ENCODE data around the gene DDX52. TPM values are rescaled to one million over a fixed set of nuclear protein-coding genes. Genes with fewer than 3 reads are reported as not detected.

DDX52 gene
- total RNA-seq, 1 donor from 2014 or later = 20.3 TPM

GRCh38 chr17:37678036-37678435, 34.8 kb upstream of the DDX52 start:
- intact Hi-C loops (cut with DNase I) = no loop called here
- Histone ChIP-seq H3K27me3 (ENCODE audit: low read depth) (no peaks in the 10 kb centered on the region), H3K4me1 (no peaks in the 10 kb centered on the region), H3K4me3 (no peak overlapping the region), H3K9me3 (peaks cover 3% of the 10 kb centered on the region), H3K36me3 (no peaks in the 10 kb centered on the region), H3K27ac (no peak overlapping the region)
- ATAC-seq (no peak), DNase-seq (no peak)
- TF ChIP-seq CTCF (IDR thresholded peaks at IDR 0.05) = no peak

- H3K4me3 ChIP-seq = no peak overlapping the region
- no peak for TF ChIP-seq CTCF (IDR thresholded peaks at IDR 0.05)
Observed at GRCh38 chr17:37677021-37677420, 33.8 kb upstream of the DDX52 start.

GRCh38 chr17:37676115-37676925, 33.1 kb upstream of the DDX52 start:
- DNase-seq (no peak), ATAC-seq (no peak)
- Histone ChIP-seq H3K27ac (no peak overlapping the region), H3K36me3 (no peaks in the 10 kb centered on the region), H3K27me3 (ENCODE audit: low read depth) (no peaks in the 10 kb centered on the region), H3K9me3 (peaks cover 3% of the 10 kb centered on the region), H3K4me1 (no peaks in the 10 kb centered on the region), H3K4me3 (no peak overlapping the region)
- no peak for TF ChIP-seq CTCF (IDR thresholded peaks at IDR 0.05)
- intact Hi-C loops (cut with DNase I) = no loop called here

More at GRCh38 chr17:37677021-37677420, 33.8 kb upstream of the DDX52 start:
- intact Hi-C loops (cut with DNase I) = no loop called here
- ATAC-seq (no peak), DNase-seq (no peak)
- H3K36me3 ChIP-seq = no peaks in the 10 kb centered on the region
- H3K4me1 ChIP-seq = no peaks in the 10 kb centered on the region
- peaks cover 3% of the 10 kb centered on the region for H3K9me3 ChIP-seq
- H3K27ac ChIP-seq = no peak overlapping the region
- no peaks in the 10 kb centered on the region for H3K27me3 ChIP-seq (ENCODE audit: low read depth)

GRCh38 chr17:37674511-37674910, 31.3 kb upstream of the DDX52 start:
- ATAC-seq (no peak), DNase-seq (no peak)
- TF ChIP-seq CTCF (IDR thresholded peaks at IDR 0.05) = no peak
- Histone ChIP-seq H3K4me3 (no peak overlapping the region), H3K36me3 (no peaks in the 10 kb centered on the region), H3K9me3 (peaks cover 3% of the 10 kb centered on the region), H3K27ac (no peak overlapping the region), H3K27me3 (ENCODE audit: low read depth) (no peaks in the 10 kb centered on the region), H3K4me1 (no peaks in the 10 kb centered on the region)
- intact Hi-C loops (cut with DNase I) = no loop called here

- intact Hi-C loops (cut with DNase I) = no loop called here
- H3K4me3 ChIP-seq = no peak overlapping the region
- H3K4me1 ChIP-seq = no peaks in the 10 kb centered on the region
- DNase-seq (no peak), ATAC-seq (no peak)
- H3K36me3 ChIP-seq = no peaks in the 10 kb centered on the region
- no peaks in the 10 kb centered on the region for H3K27me3 ChIP-seq (ENCODE audit: low read depth)
- no peak for TF ChIP-seq CTCF (IDR thresholded peaks at IDR 0.05)
- no peaks in the 10 kb centered on the region for H3K9me3 ChIP-seq
- H3K27ac ChIP-seq = no peak overlapping the region
Observed at GRCh38 chr17:37673386-37673785, 30.1 kb upstream of the DDX52 start.

Data from lower lobe of right lung (tissue), 2 donors.